Spleen (tissue), 11 donors: ENCODE data around the gene NSD2. TPM values are rescaled to one million over a fixed set of nuclear protein-coding genes. Genes with fewer than 3 reads are reported as not detected.

Source experiments
- DNase-seq: peaks from one replicate; pipeline ENCODE4 v3.0.0-alpha.2; 2020
- H3K27ac ChIP-seq, 8 donors: fragments of 200-600 bp; sonication (generic) in 7 of 8; 1 replicate in 4 of 8; 2 replicates in 4 of 8; pipeline versions ENCODE4 v1.5.0 to v1.8.0; 2016 to 2021; ENCODE audit warnings: inconsistent platforms in 4 of 8, mild to moderate bottlenecking in 4 of 8, moderate library complexity in 1 of 8
- H3K27me3 ChIP-seq, 7 donors: fragments of 200-600 bp; sonication (generic) in 6 of 7; replicated peaks in 1 of 7; 1 replicate in 4 of 7; 2 replicates in 3 of 7; pipeline versions ENCODE4 v1.5.0 to v1.8.0; 2016 to 2021; ENCODE audit warnings: inconsistent platforms in 3 of 7, mild to moderate bottlenecking in 1 of 7
- H3K36me3 ChIP-seq, 6 donors: fragments of 200-600 bp; sonication (generic) in 5 of 6; 1 replicate in 4 of 6; 2 replicates in 2 of 6; pipeline versions ENCODE4 v1.5.0 to v1.8.0; 2016 to 2021; ENCODE audit warnings: inconsistent platforms in 2 of 6
- H3K4me1 ChIP-seq, 6 donors: fragments of 200-600 bp; sonication (generic) in 5 of 6; 1 replicate in 3 of 6; 2 replicates in 3 of 6; pipeline versions ENCODE4 v1.5.0 to v1.8.0; 2016 to 2021; ENCODE audit warnings: inconsistent platforms in 3 of 6
- H3K4me3 ChIP-seq, 8 donors: fragments of 200-600 bp; sonication (generic) in 7 of 8; 1 replicate in 4 of 8; 2 replicates in 4 of 8; pipeline versions ENCODE4 v1.5.0 to v1.8.0; 2016 to 2021; ENCODE audit warnings: inconsistent platforms in 4 of 8, mild to moderate bottlenecking in 4 of 8, moderate library complexity in 2 of 8
- H3K9me3 ChIP-seq, 8 donors: fragments of 200-600 bp; sonication (generic) in 7 of 8; 1 replicate in 4 of 8; 2 replicates in 4 of 8; pipeline versions ENCODE4 v1.5.0 to v1.8.0; 2016 to 2021; ENCODE audit warnings: inconsistent platforms in 4 of 8
- CTCF ChIP-seq, 11 experiments: fragments of 200-600 bp in 7 of 11; fragments of 450-650 bp in 4 of 11; sonication (generic) in 4 of 11; IDR thresholded peaks in 8 of 11; conservative IDR thresholded peaks in 3 of 11; 1 replicate in 7 of 11; 2 replicates in 4 of 11; pipeline versions ENCODE4 v1.4.0 to v1.8.0; 2016 to 2021; ENCODE audit warnings: antibody characterized with exemption in 11 of 11, inconsistent platforms in 4 of 11, mild to moderate bottlenecking in 1 of 11
- POLR2A ChIP-seq, 3 donors: fragments of 450-650 bp; IDR thresholded peaks; one replicate each; pipeline ENCODE4 v1.5.1; 2017; ENCODE audit warnings: antibody characterized with exemption in 3 of 3, mild to moderate bottlenecking in 1 of 3
- POLR2AphosphoS5 ChIP-seq, 3 donors: sonication (generic); formaldehyde crosslinking; IDR thresholded peaks; one replicate each; pipeline ENCODE4 v1.5.1; 2017; ENCODE audit warnings: antibody characterized with exemption in 3 of 3
- WGBS, 5 donors: extraction: QIAGEN DNeasy Blood & Tissue Kit in 3 of 5; methylation state at CpG; one replicate each; pipeline versions ENCODE4 v1.1.5 to v1.1.7; 2013 to 2018; 5-methylcytosine and 5-hydroxymethylcytosine counted together
- intact Hi-C: fragments of 100-400 bp; cut with DNase I; formaldehyde crosslinking; loops from one replicate; pipeline ENCODE4 v1.15.0; 2023; ENCODE audit warnings: low total_unique reads
- polyA plus RNA-seq, 3 donors: library from polyadenylated mRNA; stranded (reverse); fragments of 200-250 nt; gene quantifications; one replicate each; pipeline ENCODE4 v1.2.1, GENCODE V29; 2013
- total RNA-seq, 7 donors: library from RNA; depleted of rRNA in 3 of 7; stranded (reverse); fragments of >200 nt in 3 of 7; fragmentation: NEBNext Ultra II Directional in 4 of 7; extraction: Animal tissue kit (Norgen Biotek cat#: 25700) in 4 of 7; gene quantifications; one replicate each; pipeline versions ENCODE4 v1.1.0 to v1.2.1, GENCODE V29; 2016 to 2021
- donor health status: healthy with polysubstance abuse.
- donor health status: DM: no; HTN: no; CAD: no; lungs with moderate emphysema.
- donor health status: DM: no; HTN: no; CAD: no.
- donor health status: Bipolar disorder and iron deficiency.
- donor health status: healthy.
- donor health status: DM: no; HTN: no; CAD: no.
- donor health status: DM: yes; HTN: yes; CAD: no.

NSD2 gene
- total and polyA plus RNA-seq, 10 donors = 7.1 to 58.9 (median 47.8) TPM

GRCh38 chr4:1873776-1874175, 2.6 kb downstream of the NSD2 start:
- 82 to 87% (median 86%) methylated on average over 3 of the region's 3 CpGs for WGBS, 5 donors
- no peaks in the 10 kb centered on the region for H3K27me3 ChIP-seq
- H3K4me3 ChIP-seq = no peak overlapping the region
- peaks cover 0 to 49% (median 25%) of the 10 kb centered on the region in 6 donors for H3K4me1 ChIP-seq
- no peaks in the 10 kb centered on the region for H3K9me3 ChIP-seq
- no peaks in the 10 kb centered on the region for H3K36me3 ChIP-seq
- TF ChIP-seq CTCF (IDR thresholded peaks at IDR 0.05 in 8 of 11, conservative IDR thresholded peaks at IDR 0.05 in 3 of 11) (no peak), POLR2A (IDR thresholded peaks at IDR 0.05) (no peak), POLR2AphosphoS5 (IDR thresholded peaks at IDR 0.05) (no peak)
- H3K27ac ChIP-seq = no peak overlapping the region
- intact Hi-C loops = no loop called here
- no peak for DNase-seq

- Histone ChIP-seq H3K36me3 (no peaks in the 10 kb centered on the region), H3K4me3 (no peak overlapping the region), H3K27me3 (no peaks in the 10 kb centered on the region), H3K9me3 (no peaks in the 10 kb centered on the region), H3K4me1 (peaks cover 0 to 49% (median 25%) of the 10 kb centered on the region in 6 donors), H3K27ac (no peak overlapping the region)
- TF ChIP-seq POLR2A (IDR thresholded peaks at IDR 0.05) = no peak
- no peak for TF ChIP-seq POLR2AphosphoS5 (IDR thresholded peaks at IDR 0.05)
- TF ChIP-seq CTCF (IDR thresholded peaks at IDR 0.05 in 8 of 11, conservative IDR thresholded peaks at IDR 0.05 in 3 of 11) = no peak
- WGBS, 5 donors = 83 to 90% (median 84%) methylated on average over 3 of the region's 3 CpGs
- DNase-seq = no peak
- intact Hi-C loops = no loop called here
Measured at GRCh38 chr4:1874201-1874600, 3.0 kb downstream of the NSD2 start.

GRCh38 chr4:1879485-1879884, 8.3 kb downstream of the NSD2 start:
- WGBS, 5 donors = 68 to 94% (median 80%) methylated on average over 4 of the region's 4 CpGs
- no peak for TF ChIP-seq POLR2A (IDR thresholded peaks at IDR 0.05)
- TF ChIP-seq CTCF (IDR thresholded peaks at IDR 0.05 in 8 of 11, conservative IDR thresholded peaks at IDR 0.05 in 3 of 11) = no peak
- DNase-seq = peak; percentile 16
- Histone ChIP-seq H3K27ac (no peak overlapping the region), H3K36me3 (no peaks in the 10 kb centered on the region), H3K4me1 (peaks cover 0 to 46% (median 13%) of the 10 kb centered on the region in 6 donors), H3K4me3 (no peak overlapping the region), H3K27me3 (no peaks in the 10 kb centered on the region), H3K9me3 (no peaks in the 10 kb centered on the region)
- intact Hi-C loops = no loop called here

- TF ChIP-seq POLR2AphosphoS5 (IDR thresholded peaks at IDR 0.05) (no peak), POLR2A (IDR thresholded peaks at IDR 0.05) (no peak)
- 48 to 91% (median 80%) methylated on average over 1 of the region's 1 CpG for WGBS, 5 donors
- H3K27ac ChIP-seq = no peak overlapping the region
- H3K27me3 ChIP-seq = no peaks in the 10 kb centered on the region
- intact Hi-C loops = no loop called here
- H3K9me3 ChIP-seq = no peaks in the 10 kb centered on the region
- H3K36me3 ChIP-seq = no peaks in the 10 kb centered on the region
- peaks cover 0 to 45% (median 14%) of the 10 kb centered on the region in 6 donors for H3K4me1 ChIP-seq
- H3K4me3 ChIP-seq = no peak overlapping the region
- DNase-seq = no peak
Measured at GRCh38 chr4:1880332-1880731, 9.1 kb downstream of the NSD2 start.

- DNase-seq = peak; percentile 49
- H3K9me3 ChIP-seq = peaks cover 0 to 4% (median 0%) of the 10 kb centered on the region in 8 donors
- H3K27me3 ChIP-seq = no peaks in the 10 kb centered on the region
- peaks cover 7 to 64% (median 26%) of the 10 kb centered on the region in 6 donors for H3K4me1 ChIP-seq
- H3K27ac ChIP-seq = peak overlapping the region in 7 of 8 donors; percentile 36 to 71 (median 61)
- H3K36me3 ChIP-seq = no peaks in the 10 kb centered on the region
- intact Hi-C loops = no loop called here
- H3K4me3 ChIP-seq = no peak overlapping the region
- 64 to 86% (median 79%) methylated on average over 1 of the region's 1 CpG for WGBS, 5 donors
- TF ChIP-seq POLR2AphosphoS5 (IDR thresholded peaks at IDR 0.05) (peak in 1 of 3 donors; percentile 73), CTCF (IDR thresholded peaks at IDR 0.05 in 8 of 11, conservative IDR thresholded peaks at IDR 0.05 in 3 of 11) (no peak), POLR2A (IDR thresholded peaks at IDR 0.05) (peak in 1 of 3 donors; percentile 13)
Measured at GRCh38 chr4:1882850-1883271, 11.7 kb downstream of the NSD2 start.
